K562 (cell line): ENCODE results near the gene PRRC2A. TPM values are rescaled to one million over a fixed set of nuclear protein-coding genes. Genes with fewer than 3 reads are reported as not detected.

Experiments
- ATAC-seq: fragments of 200-7000 bp; cut with Tn5 transposase; 3 replicates; pipeline ENCODE4 v1.9.1; 2020; ENCODE audit warnings: moderate library complexity
- BruUV-seq: library from RNA; stranded (reverse); fragments of 400-500 nt; replicated peaks from 2 replicates; lab custom pipeline; 2021; lab: Mats Ljungman, UMichigan
- CTCF ChIA-PET: fragments of 300-600 bp; formaldehyde crosslinking; extraction: SDS; loops from one replicate; lab custom pipeline; 2021; ENCODE audit warnings: low intra/inter-chr PET ratio; lab: Yijun Ruan, JAX
- POLR2A ChIA-PET: fragments of 300-600, 350-650 bp; sonication (Branson Sonifier 250); formaldehyde crosslinking; extraction: SDS; loops from one replicate; lab custom pipeline; 2021; ENCODE audit warnings: antibody characterized with exemption, inconsistent platforms; lab: Yijun Ruan, JAX
- DNase-seq, 4 experiments: peaks; one replicate each; pipeline versions ENCODE4 v3.0.0 to v3.0.0-alpha.2; 2011 to 2018; ENCODE audit warnings: low spot score in 3 of 4, mixed read lengths in 3 of 4; ENCODE audit errors: extremely low read depth in 1 of 4
- FAIRE-seq: peaks from 2 replicates; lab custom pipeline; 2011; peaks lifted over from hg19 to GRCh38; lab: Jason Lieb, UNC
- H2AFZ ChIP-seq: 2 replicates; pipeline ENCODE4 v1.6.0; 2011; ENCODE audit warnings: low read depth, low read length, control low read depth, inconsistent platforms
- H3K27ac ChIP-seq: fragments of 200-600 bp; 3 replicates; pipeline ENCODE4 v1.8.0; 2011; ENCODE audit warnings: low read depth, mild to moderate bottlenecking, control low read depth, inconsistent platforms, low read length, moderate library complexity, mixed read lengths; ENCODE audit errors: extremely low read depth
- H3K27me3 ChIP-seq, 2 experiments: fragments of 300-600 bp in 1 of 2; 2 replicates in 1 of 2; 3 replicates in 1 of 2; pipeline versions ENCODE4 v1.6.0 to v1.8.0; 2011; ENCODE audit warnings: inconsistent platforms in 2 of 2, low read length in 2 of 2, mild to moderate bottlenecking in 1 of 2, mixed read lengths in 1 of 2, moderate library complexity in 1 of 2; ENCODE audit not compliant: control insufficient read depth in 2 of 2, insufficient read depth in 2 of 2
- H3K36me3 ChIP-seq: fragments of 300-600 bp; 3 replicates; pipeline ENCODE4 v1.8.0; 2011; ENCODE audit warnings: mild to moderate bottlenecking, low read length, inconsistent platforms; ENCODE audit not compliant: control insufficient read depth, insufficient read depth
- H3K4me1 ChIP-seq, 2 experiments: fragments of 200-600 bp in 1 of 2; replicated peaks in 1 of 2; 2 replicates in 1 of 2; 3 replicates in 1 of 2; pipeline versions ENCODE4 v1.5.1 to v1.8.0; 2011; ENCODE audit warnings: inconsistent platforms in 2 of 2, low read length in 2 of 2, mild to moderate bottlenecking in 1 of 2, mixed read lengths in 1 of 2, moderate library complexity in 1 of 2; ENCODE audit not compliant: control insufficient read depth in 2 of 2, insufficient read depth in 2 of 2
- H3K4me2 ChIP-seq: 2 replicates; pipeline ENCODE4 v1.6.1; 2011; ENCODE audit warnings: low read length, control low read depth, inconsistent platforms, mixed read lengths; ENCODE audit not compliant: insufficient read depth
- H3K4me3 ChIP-seq: fragments of 200-600 bp; sonication (generic), shearing (Covaris generic); 2 replicates; pipeline ENCODE4 v1.5.1; 2016; ENCODE audit warnings: control low read depth, inconsistent platforms
- H3K79me2 ChIP-seq: fragments of 200-600 bp; 3 replicates; pipeline ENCODE4 v1.8.0; 2011; ENCODE audit warnings: low read length, inconsistent platforms; ENCODE audit not compliant: control insufficient read depth, insufficient read depth
- H3K9ac ChIP-seq, 2 experiments: 2 replicates each; pipeline versions ENCODE4 v1.6.0 to v1.6.1; 2011; ENCODE audit warnings: low read depth in 2 of 2, low read length in 2 of 2, control low read depth in 1 of 2, inconsistent platforms in 1 of 2, mild to moderate bottlenecking in 1 of 2, mixed read lengths in 1 of 2; ENCODE audit not compliant: insufficient read depth in 1 of 2
- H3K9me1 ChIP-seq: one replicate; pipeline ENCODE4 v1.6.0; 2011; ENCODE audit warnings: inconsistent platforms, mild to moderate bottlenecking, low read length, moderate library complexity; ENCODE audit not compliant: control insufficient read depth, insufficient read depth
- H3K9me3 ChIP-seq: replicated peaks from 2 replicates; pipeline ENCODE4 v1.5.1; 2011; ENCODE audit warnings: low read depth, low read length, inconsistent platforms; ENCODE audit not compliant: control insufficient read depth, insufficient read depth
- H4K20me1 ChIP-seq: replicated peaks from 2 replicates; pipeline ENCODE4 v1.6.1; 2011; ENCODE audit warnings: low read length, inconsistent platforms, mixed read lengths; ENCODE audit not compliant: control insufficient read depth, insufficient read depth
- CEBPB ChIP-seq: fragments of 450-650 bp; IDR thresholded peaks from 2 replicates; pipeline ENCODE4 v1.6.1; 2016; ENCODE audit warnings: missing genetic modification characterization, missing compliant biosample characterization
- FOXJ3 ChIP-seq: sonication (generic); formaldehyde crosslinking; IDR thresholded peaks from 2 replicates; pipeline ENCODE4 v1.4.0; 2020; ENCODE audit warnings: mild to moderate bottlenecking, missing genetic modification reagents
- HDAC1 ChIP-seq, 2 experiments: fragments of 450-650 bp; IDR thresholded peaks; 2 replicates each; pipeline ENCODE4 v1.6.1; 2016 to 2017; ENCODE audit warnings: inconsistent platforms in 1 of 2, mild to moderate bottlenecking in 1 of 2, moderate library complexity in 1 of 2
- HNRNPH1 ChIP-seq: fragments of 200-400 bp; formaldehyde crosslinking; optimal IDR thresholded peaks from 2 replicates; pipeline ENCODE3; 2017; ENCODE audit warnings: low read depth, mild to moderate bottlenecking, low read length, moderate library complexity
- ILF3 ChIP-seq: fragments of 450-650 bp; IDR thresholded peaks from 2 replicates; pipeline ENCODE4 v1.6.1; 2018; ENCODE audit warnings: antibody characterized with exemption, mild to moderate bottlenecking, moderate library complexity, borderline replicate concordance
- KLF1 ChIP-seq: fragments of 450-650 bp; IDR thresholded peaks from 2 replicates; pipeline ENCODE4 v1.6.1; 2016; ENCODE audit warnings: missing genetic modification characterization, missing compliant biosample characterization
- MAFG ChIP-seq: fragments of 450-650 bp; conservative IDR thresholded peaks from 2 replicates; pipeline ENCODE4 v1.6.1; 2016; ENCODE audit warnings: missing genetic modification characterization, missing compliant biosample characterization
- NUFIP1 ChIP-seq: fragments of 450-650 bp; IDR thresholded peaks from 2 replicates; pipeline ENCODE4 v1.6.1; 2018; ENCODE audit not compliant: partially characterized antibody
- RBM25 ChIP-seq: fragments of 200-400 bp; formaldehyde crosslinking; IDR thresholded peaks from 2 replicates; pipeline ENCODE4 v1.6.1; 2018; ENCODE audit warnings: low read length, low read depth, moderate library complexity; ENCODE audit not compliant: severe bottlenecking
- RBM34 ChIP-seq: fragments of 200-400 bp; formaldehyde crosslinking; IDR thresholded peaks from 2 replicates; pipeline ENCODE4 v1.6.1; 2018; ENCODE audit warnings: low read length, borderline replicate concordance; ENCODE audit not compliant: insufficient read depth
- TGIF2 ChIP-seq: sonication (generic); formaldehyde crosslinking; IDR thresholded peaks from 2 replicates; pipeline ENCODE4 v1.8.1; 2022; ENCODE audit warnings: mild to moderate bottlenecking, missing genetic modification reagents, moderate library complexity
- ZNF184 ChIP-seq: sonication (generic); formaldehyde crosslinking; IDR thresholded peaks from 2 replicates; pipeline ENCODE4 v1.5.0; 2020; ENCODE audit warnings: missing genetic modification reagents
- ZNF561 ChIP-seq: fragments of 450-650 bp; formaldehyde crosslinking; conservative IDR thresholded peaks from 2 replicates; pipeline ENCODE4 v1.4.0; 2020; ENCODE audit warnings: mild to moderate bottlenecking, moderate library complexity
- ZNF695 ChIP-seq: fragments of 450-650 bp; formaldehyde crosslinking; IDR thresholded peaks from 2 replicates; pipeline ENCODE4 v1.4.0; 2020; ENCODE audit warnings: mild to moderate bottlenecking, moderate library complexity
- ZSCAN32 ChIP-seq: fragments of 450-650 bp; formaldehyde crosslinking; IDR thresholded peaks from 2 replicates; pipeline ENCODE4 v1.4.0; 2020; ENCODE audit warnings: mild to moderate bottlenecking, moderate library complexity
- WGBS: fragments of 100-300 bp; shearing (Covaris generic); methylation state at CpG from one replicate; pipeline ENCODE4 v1.1.6; 2016; ENCODE audit warnings: low coverage, mixed read lengths; ENCODE audit not compliant: insufficient coverage; ENCODE audit errors: missing lambda C conversion rate; 5-methylcytosine and 5-hydroxymethylcytosine counted together
- in situ Hi-C: fragments of 300-500 bp; cut with MboI; formaldehyde crosslinking; loops from 4 replicates; pipeline ENCODE4 v1.15.0; 2018; ENCODE audit warnings: inconsistent platforms, mixed read lengths
- intact Hi-C: fragments of 100-400 bp; cut with micrococcal nuclease; formaldehyde crosslinking; loops from 2 replicates; pipeline ENCODE4 v1.14.2; 2022
- polyA plus RNA-seq, 8 experiments: library from polyadenylated mRNA; depleted of rRNA in 4 of 8; stranded (reverse) in 5 of 8; unstranded in 3 of 8; fragments of >200 nt; fragmentation: Nextera tagmentation in 2 of 8; fragmentation: Illumina TruSeq in 1 of 8; extraction: Ambion mirVana in 2 of 8; extraction: Trizol in 1 of 8; gene quantifications; 2 replicates each; pipeline versions ENCODE4 v1.2.1 to v1.2.3, GENCODE V29; 2011 to 2014; ENCODE audit warnings: inconsistent platforms in 1 of 8, missing spikeins in 1 of 8
- total RNA-seq, 7 experiments: library from RNA; depleted of rRNA in 6 of 7; stranded (reverse); fragments of >200 nt in 6 of 7; fragmentation: Illumina TruSeq in 2 of 7; extraction: Trizol in 2 of 7; gene quantifications; 2 replicates each; pipeline versions ENCODE4 v1.2.1 to v1.2.3, GENCODE V29; 2011 to 2021; ENCODE audit warnings: low replicate concordance in 1 of 7
- TF ChIP-seq, protein P1 (sequence below): fragments of 250-450 bp; sonication (Bioruptor Pico); IDR thresholded peaks from 2 replicates; pipeline ENCODE4 v1.4.0; 2020; ENCODE audit warnings: mild to moderate bottlenecking, moderate library complexity
- TF ChIP-seq, protein P2 (sequence below): fragments of 450-650 bp; IDR thresholded peaks from 2 replicates; pipeline ENCODE4 v1.6.1; 2016; ENCODE audit warnings: mild to moderate bottlenecking

Gene PRRC2A
- total and polyA plus RNA-seq, 9 of the 15 experiments (the other 6 are each of a cell fraction or from before 2014, with no cell fraction given): 1.0 to 332 (median 63.0) TPM

DNA sequence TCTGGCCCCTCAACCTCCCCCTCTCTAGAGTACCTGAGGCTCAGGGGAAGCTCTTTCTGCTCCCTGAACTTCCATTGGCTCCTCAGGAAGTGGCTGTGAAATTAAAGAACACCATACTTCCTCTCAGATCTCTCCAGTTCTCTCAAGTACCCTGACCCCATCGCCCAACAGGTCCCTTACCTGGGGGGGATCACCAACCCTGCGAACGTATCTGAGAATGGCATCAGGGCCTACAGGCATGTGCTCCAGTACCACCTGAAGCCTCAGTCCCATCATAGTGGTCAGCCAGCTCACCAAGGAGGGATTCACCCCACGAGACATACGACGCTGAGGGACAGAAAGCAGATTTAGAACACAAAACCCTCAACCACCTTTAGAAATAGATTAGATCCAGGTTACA is 20.1 kb downstream of the PRRC2A start:
- H3K36me3 ChIP-seq: peaks cover 96% of the 10 kb centered on the region
- FAIRE-seq: no peak

More for the DNA sequence above, 20.1 kb downstream of the PRRC2A start:
- 95% methylated on average over 6 of the region's 6 CpGs for WGBS
- Histone ChIP-seq H3K9me1 (no peaks in the 10 kb centered on the region), H3K4me1 (peaks cover 3 to 13% of the 10 kb centered on the region in 2 experiments; a peak in 4 of 5 replicates), H3K4me3 (no peak overlapping the region), H3K9me3 (no peaks in the 10 kb centered on the region), H2AFZ (no peak overlapping the region), H4K20me1 (peaks cover 14% of the 10 kb centered on the region), H3K27me3 (no peaks in the 10 kb centered on the region), H3K9ac (no peak overlapping the region), H3K79me2 (no peaks in the 10 kb centered on the region), H3K4me2 (no peak overlapping the region), H3K27ac (no peak overlapping the region)
- intact Hi-C loops (no loop called here), in situ Hi-C loops (no loop called here)
- ChIA-PET POLR2A (interaction anchor here (0.6 to 14.8 kb wide), 7 partner anchors 5 to 166 kb away, joined by 3 to 274 read pairs (median 12); partner anchors contain the start of genes APOM, BAG6, DDX39B and GPANK1), CTCF (no interaction called here)
- DNase-seq (no peak), ATAC-seq (no peak)
- TSS peak; percentile 76 for BruUV-seq
- no peak for TF ChIP-seq ZNF695 (CRISPR knock-in tag)
- no peak for TF ChIP-seq NUFIP1
- TF ChIP-seq FOXJ3 (CRISPR knock-in tag): no peak
- no peak for TF ChIP-seq RBM25
- TF ChIP-seq ZNF184 (CRISPR knock-in tag): no peak
- TF ChIP-seq TGIF2: no peak
- TF ChIP-seq, protein P1, sequence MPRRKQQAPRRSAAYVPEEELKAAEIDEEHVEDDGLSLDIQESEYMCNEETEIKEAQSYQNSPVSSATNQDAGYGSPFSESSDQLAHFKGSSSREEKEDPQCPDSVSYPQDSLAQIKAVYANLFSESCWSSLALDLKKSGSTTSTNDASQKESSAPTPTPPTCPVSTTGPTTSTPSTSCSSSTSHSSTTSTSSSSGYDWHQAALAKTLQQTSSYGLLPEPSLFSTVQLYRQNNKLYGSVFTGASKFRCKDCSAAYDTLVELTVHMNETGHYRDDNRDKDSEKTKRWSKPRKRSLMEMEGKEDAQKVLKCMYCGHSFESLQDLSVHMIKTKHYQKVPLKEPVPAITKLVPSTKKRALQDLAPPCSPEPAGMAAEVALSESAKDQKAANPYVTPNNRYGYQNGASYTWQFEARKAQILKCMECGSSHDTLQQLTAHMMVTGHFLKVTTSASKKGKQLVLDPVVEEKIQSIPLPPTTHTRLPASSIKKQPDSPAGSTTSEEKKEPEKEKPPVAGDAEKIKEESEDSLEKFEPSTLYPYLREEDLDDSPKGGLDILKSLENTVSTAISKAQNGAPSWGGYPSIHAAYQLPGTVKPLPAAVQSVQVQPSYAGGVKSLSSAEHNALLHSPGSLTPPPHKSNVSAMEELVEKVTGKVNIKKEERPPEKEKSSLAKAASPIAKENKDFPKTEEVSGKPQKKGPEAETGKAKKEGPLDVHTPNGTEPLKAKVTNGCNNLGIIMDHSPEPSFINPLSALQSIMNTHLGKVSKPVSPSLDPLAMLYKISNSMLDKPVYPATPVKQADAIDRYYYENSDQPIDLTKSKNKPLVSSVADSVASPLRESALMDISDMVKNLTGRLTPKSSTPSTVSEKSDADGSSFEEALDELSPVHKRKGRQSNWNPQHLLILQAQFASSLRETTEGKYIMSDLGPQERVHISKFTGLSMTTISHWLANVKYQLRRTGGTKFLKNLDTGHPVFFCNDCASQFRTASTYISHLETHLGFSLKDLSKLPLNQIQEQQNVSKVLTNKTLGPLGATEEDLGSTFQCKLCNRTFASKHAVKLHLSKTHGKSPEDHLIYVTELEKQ (CRISPR knock-in tag): no peak
- no peak for TF ChIP-seq ILF3
- no peak for TF ChIP-seq MAFG (tag)
- TF ChIP-seq RBM34: no peak
- TF ChIP-seq ZNF561 (CRISPR knock-in tag): no peak
- TF ChIP-seq HNRNPH1: no peak
- no peak for TF ChIP-seq ZSCAN32 (CRISPR knock-in tag)
- TF ChIP-seq, protein P2, sequence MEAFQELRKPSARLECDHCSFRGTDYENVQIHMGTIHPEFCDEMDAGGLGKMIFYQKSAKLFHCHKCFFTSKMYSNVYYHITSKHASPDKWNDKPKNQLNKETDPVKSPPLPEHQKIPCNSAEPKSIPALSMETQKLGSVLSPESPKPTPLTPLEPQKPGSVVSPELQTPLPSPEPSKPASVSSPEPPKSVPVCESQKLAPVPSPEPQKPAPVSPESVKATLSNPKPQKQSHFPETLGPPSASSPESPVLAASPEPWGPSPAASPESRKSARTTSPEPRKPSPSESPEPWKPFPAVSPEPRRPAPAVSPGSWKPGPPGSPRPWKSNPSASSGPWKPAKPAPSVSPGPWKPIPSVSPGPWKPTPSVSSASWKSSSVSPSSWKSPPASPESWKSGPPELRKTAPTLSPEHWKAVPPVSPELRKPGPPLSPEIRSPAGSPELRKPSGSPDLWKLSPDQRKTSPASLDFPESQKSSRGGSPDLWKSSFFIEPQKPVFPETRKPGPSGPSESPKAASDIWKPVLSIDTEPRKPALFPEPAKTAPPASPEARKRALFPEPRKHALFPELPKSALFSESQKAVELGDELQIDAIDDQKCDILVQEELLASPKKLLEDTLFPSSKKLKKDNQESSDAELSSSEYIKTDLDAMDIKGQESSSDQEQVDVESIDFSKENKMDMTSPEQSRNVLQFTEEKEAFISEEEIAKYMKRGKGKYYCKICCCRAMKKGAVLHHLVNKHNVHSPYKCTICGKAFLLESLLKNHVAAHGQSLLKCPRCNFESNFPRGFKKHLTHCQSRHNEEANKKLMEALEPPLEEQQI: no peak
- TF ChIP-seq CEBPB: no peak
- TF ChIP-seq KLF1 (tag): no peak
- no peak for TF ChIP-seq HDAC1 (IDR thresholded peaks at IDR 0.05)
